KMS-11 (cell line): ENCODE measurements around the gene RUNDC3A.

Experiments used
- H2AFZ ChIP-seq: fragments of 200-600 bp; sonication (generic); 2 replicates; pipeline ENCODE4 v1.6.1; 2016; ENCODE audit warnings: antibody characterized with exemption, mixed run types, low read depth
- H3K27ac ChIP-seq: fragments of 200-600 bp; sonication (generic); 2 replicates; pipeline ENCODE4 v1.6.1; 2016; ENCODE audit warnings: mild to moderate bottlenecking, mixed run types
- H3K27me3 ChIP-seq: fragments of 200-600 bp; sonication (generic); 2 replicates; pipeline ENCODE4 v1.6.1; 2017; ENCODE audit warnings: mild to moderate bottlenecking, low read depth, mixed run types, moderate library complexity; ENCODE audit not compliant: insufficient read depth
- H3K36me3 ChIP-seq: fragments of 200-600 bp; sonication (generic); 2 replicates; pipeline ENCODE4 v1.6.1; 2017; ENCODE audit warnings: mild to moderate bottlenecking, mixed run types; ENCODE audit not compliant: insufficient read depth
- H3K4me1 ChIP-seq: fragments of 200-600 bp; sonication (generic); 2 replicates; pipeline ENCODE4 v1.6.1; 2016; ENCODE audit warnings: mild to moderate bottlenecking, low read depth, mixed run types; ENCODE audit not compliant: poor library complexity, severe bottlenecking
- H3K4me2 ChIP-seq: fragments of 200-600 bp; sonication (generic); 2 replicates; pipeline ENCODE4 v1.7.0; 2016; ENCODE audit warnings: mild to moderate bottlenecking, mixed run types
- H3K4me3 ChIP-seq: fragments of 200-600 bp; sonication (generic); IDR thresholded peaks from 2 replicates; pipeline ENCODE4 v1.6.1; 2017; ENCODE audit warnings: low read depth, low read length, mixed read lengths; ENCODE audit not compliant: insufficient read depth
- H3K79me2 ChIP-seq: fragments of 200-600 bp; sonication (generic); 2 replicates; pipeline ENCODE4 v1.6.1; 2016; ENCODE audit warnings: low read depth, mixed run types; ENCODE audit not compliant: insufficient read depth
- H3K9ac ChIP-seq: fragments of 200-600 bp; sonication (generic); 2 replicates; pipeline ENCODE4 v1.6.1; 2016; ENCODE audit warnings: mild to moderate bottlenecking, mixed run types
- H4K20me1 ChIP-seq: fragments of 200-600 bp; sonication (generic); 2 replicates; pipeline ENCODE4 v1.6.1; 2016; ENCODE audit warnings: mild to moderate bottlenecking, mixed run types; ENCODE audit not compliant: insufficient read depth
- TF ChIP-seq, protein P1 (sequence below): fragments of 200-600 bp; sonication (generic); conservative IDR thresholded peaks from 2 replicates; pipeline ENCODE4 v1.6.1; 2017; ENCODE audit warnings: low read depth, mild to moderate bottlenecking, antibody characterized with exemption, low read length, moderate library complexity, mixed read lengths

The RUNDC3A gene

DNA sequence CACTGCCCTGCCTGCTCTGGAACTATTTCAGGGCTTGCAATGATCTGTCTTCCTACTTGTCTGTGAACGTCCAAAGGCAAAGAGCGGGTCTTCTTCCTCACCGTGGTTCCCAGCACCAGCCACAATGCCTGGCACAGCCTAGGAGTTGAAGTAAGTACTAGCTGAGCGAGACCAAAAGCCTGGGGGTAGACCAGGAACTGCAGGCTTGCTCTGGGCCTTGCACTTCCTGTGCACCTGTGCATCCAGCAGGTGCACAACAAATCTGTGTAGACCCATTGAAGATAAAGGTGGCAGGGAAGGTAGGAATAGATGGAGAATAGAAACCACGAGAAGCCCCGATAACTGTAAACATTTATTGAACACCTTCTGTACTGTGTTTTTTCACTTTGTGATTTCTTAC lies 50.6 kb downstream of the RUNDC3A start:
- Histone ChIP-seq H3K36me3 (no peaks in the 10 kb centered on the region), H3K4me1 (peaks cover 14% of the 10 kb centered on the region), H3K9ac (no peak overlapping the region), H3K27me3 (no peaks in the 10 kb centered on the region), H3K79me2 (no peaks in the 10 kb centered on the region), H2AFZ (no peak overlapping the region), H3K4me3 (no peak overlapping the region), H3K4me2 (no peak overlapping the region), H3K27ac (no peak overlapping the region), H4K20me1 (no peaks in the 10 kb centered on the region)
- TF ChIP-seq, protein P1, sequence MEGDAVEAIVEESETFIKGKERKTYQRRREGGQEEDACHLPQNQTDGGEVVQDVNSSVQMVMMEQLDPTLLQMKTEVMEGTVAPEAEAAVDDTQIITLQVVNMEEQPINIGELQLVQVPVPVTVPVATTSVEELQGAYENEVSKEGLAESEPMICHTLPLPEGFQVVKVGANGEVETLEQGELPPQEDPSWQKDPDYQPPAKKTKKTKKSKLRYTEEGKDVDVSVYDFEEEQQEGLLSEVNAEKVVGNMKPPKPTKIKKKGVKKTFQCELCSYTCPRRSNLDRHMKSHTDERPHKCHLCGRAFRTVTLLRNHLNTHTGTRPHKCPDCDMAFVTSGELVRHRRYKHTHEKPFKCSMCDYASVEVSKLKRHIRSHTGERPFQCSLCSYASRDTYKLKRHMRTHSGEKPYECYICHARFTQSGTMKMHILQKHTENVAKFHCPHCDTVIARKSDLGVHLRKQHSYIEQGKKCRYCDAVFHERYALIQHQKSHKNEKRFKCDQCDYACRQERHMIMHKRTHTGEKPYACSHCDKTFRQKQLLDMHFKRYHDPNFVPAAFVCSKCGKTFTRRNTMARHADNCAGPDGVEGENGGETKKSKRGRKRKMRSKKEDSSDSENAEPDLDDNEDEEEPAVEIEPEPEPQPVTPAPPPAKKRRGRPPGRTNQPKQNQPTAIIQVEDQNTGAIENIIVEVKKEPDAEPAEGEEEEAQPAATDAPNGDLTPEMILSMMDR: no peak

DNA sequence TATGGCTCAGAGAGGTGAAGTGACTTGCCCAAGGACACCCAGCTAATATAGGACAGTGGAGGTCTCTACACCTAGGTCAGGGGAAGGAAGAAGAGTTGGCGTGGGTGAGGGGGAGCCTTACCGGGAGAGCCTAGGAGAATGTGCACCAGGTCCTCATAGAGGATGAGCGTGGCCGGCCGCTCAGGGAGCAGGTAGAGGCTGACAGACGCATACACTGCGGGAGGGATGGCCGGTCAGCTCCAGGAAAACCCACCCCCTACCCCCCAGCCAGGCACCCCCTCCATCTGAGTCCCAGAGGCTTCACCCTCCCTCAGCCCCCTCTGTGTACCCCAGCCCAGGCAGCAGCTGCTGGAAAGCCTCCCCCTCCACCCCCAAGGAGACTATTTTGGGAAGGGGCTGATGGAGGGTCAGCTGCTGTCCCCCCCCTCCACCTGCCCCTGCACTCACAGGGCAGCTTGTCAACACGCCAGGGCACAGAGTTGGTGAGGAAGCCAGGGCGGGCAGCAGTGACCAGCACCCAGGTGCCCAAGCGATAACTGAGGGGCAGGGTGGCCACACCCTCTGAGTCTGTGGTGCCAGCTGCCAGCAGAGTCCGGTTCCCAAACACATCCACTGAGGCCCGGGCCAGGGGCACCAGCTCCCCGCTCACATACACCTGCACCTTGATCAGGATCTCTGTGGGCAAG lies 51.2 kb downstream of the RUNDC3A start:
- Histone ChIP-seq H3K79me2 (no peaks in the 10 kb centered on the region), H2AFZ (no peak overlapping the region), H3K4me1 (peaks cover 16% of the 10 kb centered on the region), H3K27me3 (peaks cover 5% of the 10 kb centered on the region; the same call in 1 of the 2 replicates), H4K20me1 (no peaks in the 10 kb centered on the region), H3K4me2 (no peak overlapping the region), H3K4me3 (no peak overlapping the region), H3K36me3 (no peaks in the 10 kb centered on the region), H3K27ac (no peak overlapping the region), H3K9ac (no peak overlapping the region)
- TF ChIP-seq, protein P1: no peak

DNA sequence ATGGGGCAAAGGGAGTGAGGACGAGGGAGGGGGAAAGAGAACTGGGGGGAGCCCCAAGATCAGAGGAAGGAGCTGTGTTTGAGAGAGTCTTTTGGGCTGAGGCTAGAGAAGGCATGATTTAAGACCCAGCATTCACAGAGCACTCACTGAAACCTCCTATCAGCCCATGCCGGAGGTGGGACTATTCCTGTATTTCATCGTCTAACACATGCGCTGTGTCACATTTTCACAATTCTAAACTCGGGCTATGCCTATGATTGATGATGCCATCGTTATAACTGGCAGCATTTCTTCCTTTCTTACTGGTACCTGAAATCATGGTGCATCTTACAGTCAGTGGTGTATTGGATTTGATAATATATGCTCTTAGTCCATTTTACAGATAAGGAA lies 51.7 kb downstream of the RUNDC3A start:
- TF ChIP-seq, protein P1: no peak
- Histone ChIP-seq H3K9ac (no peak overlapping the region), H3K4me1 (peaks cover 16% of the 10 kb centered on the region), H3K4me3 (no peak overlapping the region), H2AFZ (no peak overlapping the region), H3K27ac (no peak overlapping the region), H3K27me3 (peaks cover 10% of the 10 kb centered on the region; the same call in 1 of the 2 replicates), H3K4me2 (no peak overlapping the region), H3K79me2 (no peaks in the 10 kb centered on the region), H4K20me1 (no peaks in the 10 kb centered on the region), H3K36me3 (no peaks in the 10 kb centered on the region)

DNA sequence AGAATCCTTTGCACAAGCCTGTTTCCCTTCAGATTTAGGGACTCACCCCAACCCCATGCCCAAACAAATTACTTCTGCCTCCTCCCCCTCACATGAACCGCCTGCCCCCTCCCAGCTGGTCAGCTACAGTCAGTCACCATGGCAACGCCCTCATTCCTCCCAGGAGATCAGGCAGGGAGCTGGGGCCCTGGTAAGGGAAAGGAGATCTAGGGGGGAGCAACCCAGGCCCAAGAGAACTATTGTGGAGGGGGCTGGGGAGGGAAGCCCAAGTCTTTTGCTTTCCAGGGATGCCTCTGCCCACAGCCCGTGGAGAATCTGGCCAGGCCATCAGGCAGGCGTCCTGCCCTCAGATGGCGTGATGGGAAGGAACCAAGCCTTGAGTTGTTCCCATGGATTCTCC lies 52.4 kb downstream of the RUNDC3A start:
- Histone ChIP-seq H2AFZ (no peak overlapping the region), H4K20me1 (no peaks in the 10 kb centered on the region), H3K4me2 (no peak overlapping the region), H3K4me1 (peaks cover 16% of the 10 kb centered on the region), H3K4me3 (no peak overlapping the region), H3K9ac (no peak overlapping the region), H3K27me3 (peaks cover 17% of the 10 kb centered on the region), H3K79me2 (no peaks in the 10 kb centered on the region), H3K27ac (no peak overlapping the region), H3K36me3 (no peaks in the 10 kb centered on the region)
- TF ChIP-seq, protein P1: no peak
